Retinal pigment epithelial cell (primary cell): ENCODE data around the gene ATF5.

Source experiments
- DNase-seq: peaks from one replicate; pipeline ENCODE4 v3.0.0-alpha.2; 2010; ENCODE audit warnings: low read depth
- H3K4me3 ChIP-seq: 2 replicates; pipeline ENCODE4 v1.5.1; 2011; ENCODE audit warnings: mild to moderate bottlenecking, low read length, control low read depth, moderate library complexity
- CTCF ChIP-seq: conservative IDR thresholded peaks from 2 replicates; pipeline ENCODE4 v1.5.1; 2011; ENCODE audit warnings: low read depth, low read length, control low read depth, inconsistent platforms

The ATF5 gene

GRCh38 chr19:49975051-49975450 lies 46.0 kb downstream of the ATF5 start:
- no peak for DNase-seq
- no peak for TF ChIP-seq CTCF
- H3K4me3 ChIP-seq = no peak overlapping the region

GRCh38 chr19:49976496-49976895 lies 47.5 kb downstream of the ATF5 start:
- H3K4me3 ChIP-seq = no peak overlapping the region
- DNase-seq = no peak
- TF ChIP-seq CTCF = no peak

- DNase-seq = no peak
- no peak overlapping the region for H3K4me3 ChIP-seq
- TF ChIP-seq CTCF = no peak
These were observed 48.1 kb downstream of the ATF5 start for GRCh38 chr19:49977076-49977475.

- no peak for DNase-seq
- no peak for TF ChIP-seq CTCF
- H3K4me3 ChIP-seq = no peak overlapping the region
These were observed 48.9 kb downstream of the ATF5 start for GRCh38 chr19:49977881-49978280.

- no peak overlapping the region for H3K4me3 ChIP-seq
- no peak for DNase-seq
- no peak for TF ChIP-seq CTCF
These were observed 49.3 kb downstream of the ATF5 start for GRCh38 chr19:49978324-49978723.

- no peak overlapping the region for H3K4me3 ChIP-seq
- no peak for DNase-seq
- TF ChIP-seq CTCF = no peak
These were observed 52.9 kb downstream of the ATF5 start for GRCh38 chr19:49981603-49982593.
